Esophagus squamous epithelium (tissue), 4 donors: ENCODE results near the gene KCTD21.

Experiments
- CTCF ChIP-seq, 6 experiments: fragments of 450-650 bp in 4 of 6; fragments of 200-600 bp in 2 of 6; sonication (generic) in 2 of 6; IDR thresholded peaks; one replicate each; pipeline ENCODE4 v1.5.1; 2016 to 2019; ENCODE audit warnings: antibody characterized with exemption in 6 of 6, mild to moderate bottlenecking in 4 of 6, moderate library complexity in 4 of 6
- POLR2A ChIP-seq, 4 donors: fragments of 450-650 bp; IDR thresholded peaks; one replicate each; pipeline ENCODE4 v1.6.1; 2017; ENCODE audit warnings: antibody characterized with exemption in 4 of 4, mild to moderate bottlenecking in 4 of 4, moderate library complexity in 3 of 4

GRCh38 chr11:78171951-78172350, 16.5 kb downstream of the KCTD21 start:
- TF ChIP-seq CTCF (IDR thresholded peaks at IDR 0.05), result no peak
- TF ChIP-seq POLR2A (IDR thresholded peaks at IDR 0.05), result no peak
